ENCODE measurements around the gene ZNF526. TPM values are rescaled to one million over a fixed set of nuclear protein-coding genes. Genes with fewer than 3 reads are reported as not detected.

The ZNF526 gene
- total and polyA plus RNA-seq, 2 experiments from 2014 or later, result 4.9 to 8.6 TPM

GRCh38 chr19:42225718-42226292 lies 5.7 kb downstream of the ZNF526 start:
- H3K27ac ChIP-seq, result no peak overlapping the region
- no peak for TF ChIP-seq EZH2phosphoT487 (IDR thresholded peaks at IDR 0.05; ENCODE audit: low read depth, severe bottlenecking, unreplicated experiment)
- TF ChIP-seq EZH2 (IDR thresholded peaks at IDR 0.05; ENCODE audit: borderline replicate concordance), result no peak
- TF ChIP-seq CTCF (IDR thresholded peaks at IDR 0.05; ENCODE audit: poor library complexity), result no peak
- DNase-seq (ENCODE audit: low spot score), result no peak
- peaks cover 12% of the 10 kb centered on the region for H3K4me1 ChIP-seq (ENCODE audit: insufficient read depth)
- no peaks in the 10 kb centered on the region for H3K9me2 ChIP-seq (replicated peaks; ENCODE audit: insufficient read depth)
- 97% methylated on average over 26 of the region's 33 CpGs for WGBS (ENCODE audit: low lambda C conversion rate, missing lambda C conversion rate)
- H3K9me3 ChIP-seq (ENCODE audit: low read depth), result no peaks in the 10 kb centered on the region
- H3K79me2 ChIP-seq, result peaks cover 41% of the 10 kb centered on the region
- H3K4me2 ChIP-seq, result no peak overlapping the region
- H2AFZ ChIP-seq, result no peak overlapping the region
- H3K27me3 ChIP-seq, result no peaks in the 10 kb centered on the region
- no peak overlapping the region for H3K4me3 ChIP-seq
- H4K20me1 ChIP-seq (ENCODE audit: insufficient read depth, poor library complexity, severe bottlenecking), result peaks cover 20% of the 10 kb centered on the region
- H3K36me3 ChIP-seq (replicated peaks; ENCODE audit: insufficient read depth, low read depth), result no peaks in the 10 kb centered on the region

DNA sequence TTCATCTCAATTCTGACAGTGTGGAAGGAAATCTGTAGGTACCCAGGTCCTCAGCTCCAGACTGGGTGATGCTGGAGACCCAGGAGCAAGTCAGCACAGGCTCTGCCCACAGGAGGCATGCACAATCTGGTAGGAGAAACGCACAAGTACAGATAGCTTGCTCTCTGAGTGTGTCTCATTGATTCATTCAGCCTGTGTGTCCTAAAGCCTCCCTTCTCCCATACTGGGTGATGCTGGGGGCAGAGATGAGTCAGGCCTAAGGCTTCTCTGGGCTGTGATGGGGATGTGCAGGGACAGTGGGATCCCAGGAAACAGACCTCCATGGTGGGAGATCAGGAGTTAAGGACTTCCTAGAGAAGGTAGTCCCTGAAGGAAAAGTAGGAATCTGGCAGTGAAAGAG lies 6.8 kb downstream of the ZNF526 start:
- no peak for DNase-seq (ENCODE audit: low spot score)
- H3K27ac ChIP-seq, result no peak overlapping the region
- no peaks in the 10 kb centered on the region for H3K36me3 ChIP-seq (replicated peaks; ENCODE audit: insufficient read depth, low read depth)
- H3K9me2 ChIP-seq (replicated peaks; ENCODE audit: insufficient read depth), result no peaks in the 10 kb centered on the region
- peaks cover 2% of the 10 kb centered on the region for H3K4me1 ChIP-seq (ENCODE audit: insufficient read depth)
- no peaks in the 10 kb centered on the region for H3K27me3 ChIP-seq
- no peak overlapping the region for H3K4me2 ChIP-seq
- peaks cover 30% of the 10 kb centered on the region for H3K79me2 ChIP-seq
- peaks cover 20% of the 10 kb centered on the region for H4K20me1 ChIP-seq (ENCODE audit: insufficient read depth, poor library complexity, severe bottlenecking)
- no peaks in the 10 kb centered on the region for H3K9me3 ChIP-seq (ENCODE audit: low read depth)
- TF ChIP-seq EZH2 (IDR thresholded peaks at IDR 0.05; ENCODE audit: borderline replicate concordance), result no peak
- TF ChIP-seq EZH2phosphoT487 (IDR thresholded peaks at IDR 0.05; ENCODE audit: low read depth, severe bottlenecking, unreplicated experiment), result no peak
- no peak for TF ChIP-seq CTCF (IDR thresholded peaks at IDR 0.05; ENCODE audit: poor library complexity)
- H3K4me3 ChIP-seq, result no peak overlapping the region
- WGBS (ENCODE audit: low lambda C conversion rate, missing lambda C conversion rate), result 94% methylated on average over 1 of the region's 1 CpG
- no peak overlapping the region for H2AFZ ChIP-seq

DNA sequence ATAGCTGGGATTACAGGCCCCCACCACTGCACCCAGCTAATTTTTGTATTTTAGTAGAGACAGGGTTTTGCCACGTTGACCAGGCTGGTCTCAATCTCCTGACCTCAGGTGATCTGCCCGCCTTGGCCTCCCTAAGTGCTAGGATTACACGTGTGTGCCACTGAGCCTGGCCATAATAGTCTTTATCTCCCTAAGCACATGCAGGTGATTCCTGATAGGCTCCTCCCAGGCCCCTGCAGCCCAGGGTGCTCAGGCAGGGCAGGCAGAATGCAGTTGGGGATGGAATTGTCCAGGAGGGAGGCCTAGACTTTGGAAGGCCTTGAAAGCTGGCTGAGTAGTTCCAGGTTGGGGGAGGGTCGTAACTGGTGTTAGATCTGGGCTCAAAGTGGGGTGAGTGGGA lies 8.5 kb downstream of the ZNF526 start:
- no peak overlapping the region for H3K4me2 ChIP-seq
- no peaks in the 10 kb centered on the region for H3K27me3 ChIP-seq
- no peaks in the 10 kb centered on the region for H3K36me3 ChIP-seq (replicated peaks; ENCODE audit: insufficient read depth, low read depth)
- DNase-seq (ENCODE audit: low spot score), result no peak
- no peaks in the 10 kb centered on the region for H3K9me2 ChIP-seq (replicated peaks; ENCODE audit: insufficient read depth)
- 82% methylated on average over 4 of the region's 4 CpGs for WGBS (ENCODE audit: low lambda C conversion rate, missing lambda C conversion rate)
- H4K20me1 ChIP-seq (ENCODE audit: insufficient read depth, poor library complexity, severe bottlenecking), result peaks cover 15% of the 10 kb centered on the region
- H3K79me2 ChIP-seq, result peaks cover 13% of the 10 kb centered on the region
- no peaks in the 10 kb centered on the region for H3K9me3 ChIP-seq (ENCODE audit: low read depth)
- no peak for TF ChIP-seq EZH2 (IDR thresholded peaks at IDR 0.05; ENCODE audit: borderline replicate concordance)
- no peak for TF ChIP-seq EZH2phosphoT487 (IDR thresholded peaks at IDR 0.05; ENCODE audit: low read depth, severe bottlenecking, unreplicated experiment)
- no peak for TF ChIP-seq CTCF (IDR thresholded peaks at IDR 0.05; ENCODE audit: poor library complexity)
- no peaks in the 10 kb centered on the region for H3K4me1 ChIP-seq (ENCODE audit: insufficient read depth)
- H3K4me3 ChIP-seq, result no peak overlapping the region
- H3K27ac ChIP-seq, result no peak overlapping the region
- H2AFZ ChIP-seq, result no peak overlapping the region

All from hepatocyte (in vitro differentiated cells).